H7 (cell line): ENCODE measurements around the gene CRTAC1. TPM values are rescaled to one million over a fixed set of nuclear protein-coding genes. Genes with fewer than 3 reads are reported as not detected.

Source experiments
- DNase-seq: peaks from one replicate; pipeline ENCODE4 v3.0.0; 2012
- H3K27me3 ChIP-seq: 2 replicates; pipeline ENCODE4 v1.6.0; 2011; ENCODE audit warnings: mild to moderate bottlenecking, low read length; ENCODE audit not compliant: control insufficient read depth, insufficient read depth
- H3K36me3 ChIP-seq: replicated peaks from 2 replicates; pipeline ENCODE4 v1.5.1; 2011; ENCODE audit warnings: low read length; ENCODE audit not compliant: control insufficient read depth, insufficient read depth
- H3K4me3 ChIP-seq: 2 replicates; pipeline ENCODE4 v1.5.1; 2011; ENCODE audit warnings: low read depth, mild to moderate bottlenecking, control low read depth, low read length, moderate library complexity; ENCODE audit not compliant: insufficient read depth
- total RNA-seq: library from RNA; depleted of rRNA; stranded (reverse); fragments of >200 nt; shearing (Covaris generic); gene quantifications from 2 replicates; pipeline ENCODE4 v1.2.3, GENCODE V29; 2014

The CRTAC1 gene
- total RNA-seq, 1 experiment from 2014 or later = 0.03 TPM

DNA sequence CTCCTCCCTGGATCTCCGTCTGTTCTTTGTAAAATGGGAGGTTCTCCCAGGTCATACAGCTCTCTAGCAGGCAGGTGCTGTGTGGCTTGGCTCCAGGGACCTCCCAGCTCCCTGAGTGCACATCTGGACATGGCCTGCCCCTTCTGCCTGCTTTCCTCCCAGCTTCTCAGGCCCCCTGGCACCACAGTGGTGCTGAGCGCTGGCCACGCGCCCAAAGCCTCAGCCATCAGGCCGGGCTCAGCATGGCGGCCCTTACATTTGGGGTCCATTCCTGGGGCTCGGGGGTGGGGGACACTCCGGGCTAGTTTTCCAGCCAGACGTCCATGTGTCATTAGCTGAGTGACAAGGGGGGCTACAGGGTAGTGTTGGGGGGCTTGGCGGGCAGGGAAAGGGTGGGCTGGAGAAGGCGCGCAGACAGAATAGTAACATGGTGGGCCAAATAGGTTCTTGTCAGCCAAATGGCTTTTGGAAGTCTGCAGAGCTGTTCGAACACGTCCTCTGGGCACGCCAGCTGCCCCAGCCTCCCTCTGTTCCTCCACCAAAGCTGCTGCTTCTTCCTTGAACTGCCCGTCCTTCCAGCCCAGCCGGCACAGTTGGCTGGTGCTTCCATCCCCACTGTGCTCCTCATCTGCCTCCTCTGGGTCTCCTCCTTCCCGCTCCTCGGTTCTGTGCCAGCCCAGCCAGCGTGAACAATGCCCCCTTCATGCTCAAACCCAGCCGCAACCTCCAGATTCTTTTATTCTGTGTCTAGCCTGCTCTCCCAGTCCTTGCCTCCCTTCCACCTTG is 114.9 kb downstream of the CRTAC1 start:
- H3K27me3 ChIP-seq = no peaks in the 10 kb centered on the region
- H3K36me3 ChIP-seq = no peaks in the 10 kb centered on the region
- H3K4me3 ChIP-seq = no peak overlapping the region
- no peak for DNase-seq

DNA sequence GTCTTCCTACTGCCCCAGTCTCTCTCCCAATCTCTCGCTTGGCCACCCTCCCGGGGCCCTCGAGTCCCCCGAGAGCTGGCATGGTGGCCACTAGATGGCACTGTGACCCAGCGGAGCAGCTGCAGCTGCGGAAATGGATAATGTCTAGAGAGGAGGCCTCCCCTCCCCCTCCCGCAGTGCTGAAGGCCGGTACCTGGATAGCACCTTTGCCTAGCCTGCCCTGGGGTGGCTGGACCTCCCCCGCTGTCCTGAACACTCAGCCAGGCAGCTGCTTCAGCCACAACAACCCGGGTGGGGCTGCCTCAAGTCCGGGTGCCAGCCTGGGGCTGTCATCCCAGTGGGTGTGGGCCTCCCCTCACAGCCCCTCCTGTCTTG is 115.6 kb downstream of the CRTAC1 start:
- Histone ChIP-seq H3K27me3 (no peaks in the 10 kb centered on the region), H3K4me3 (no peak overlapping the region), H3K36me3 (no peaks in the 10 kb centered on the region)
- peak; percentile 97 for DNase-seq

DNA sequence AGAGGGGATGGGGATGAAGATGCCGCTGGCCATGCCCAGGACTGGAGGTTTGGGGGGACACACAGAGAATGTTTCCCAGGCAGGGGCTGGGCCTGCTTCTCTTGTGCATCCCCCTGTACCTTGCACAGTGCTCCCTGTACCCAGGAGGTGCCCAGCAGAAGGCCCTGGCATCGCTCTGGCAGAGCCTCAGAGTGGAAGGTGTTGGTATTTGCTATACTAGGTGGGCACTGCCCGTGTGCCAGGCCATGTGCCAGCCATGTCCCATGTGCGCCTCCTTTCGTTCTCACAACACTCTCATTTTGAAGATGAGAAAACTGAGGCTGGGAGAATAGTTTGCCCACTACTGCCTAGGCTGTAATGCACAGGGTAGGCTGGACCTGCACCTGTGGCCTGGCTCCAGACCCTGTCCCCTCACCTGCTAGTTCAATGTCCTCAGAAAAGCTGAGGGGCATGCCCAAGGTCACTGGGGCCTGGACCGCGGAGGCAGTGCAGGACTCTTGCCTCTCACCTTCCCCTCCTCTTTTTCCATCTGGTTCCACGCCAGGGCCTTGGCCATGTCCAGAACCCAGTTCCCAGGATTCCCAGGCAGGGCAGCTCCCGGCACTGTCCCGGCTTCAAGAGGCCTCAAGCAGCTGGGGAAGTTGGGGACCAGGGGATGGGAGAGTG is 116.1 kb downstream of the CRTAC1 start:
- Histone ChIP-seq H3K36me3 (no peaks in the 10 kb centered on the region), H3K4me3 (no peak overlapping the region), H3K27me3 (no peaks in the 10 kb centered on the region)
- DNase-seq = no peak

DNA sequence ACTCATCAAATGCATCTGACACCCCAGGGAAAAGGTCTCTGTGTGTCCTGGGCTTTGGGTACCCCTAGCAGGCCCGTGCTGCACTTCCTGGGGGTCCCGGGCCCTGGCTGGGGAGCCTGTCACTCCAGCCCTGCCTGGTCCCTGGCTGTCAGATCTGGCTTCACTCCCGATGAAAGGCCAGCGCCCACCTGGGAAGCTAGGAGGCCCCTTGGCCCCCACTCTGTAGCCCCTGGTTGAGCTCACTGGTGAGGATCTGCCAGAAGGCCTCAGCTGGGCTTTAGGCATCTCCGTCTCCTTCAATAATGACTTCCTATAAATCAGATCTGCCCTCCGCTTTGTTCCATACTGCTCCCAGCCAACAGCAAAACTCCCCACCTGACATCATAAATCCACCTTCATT is 116.8 kb downstream of the CRTAC1 start:
- Histone ChIP-seq H3K4me3 (no peak overlapping the region), H3K27me3 (no peaks in the 10 kb centered on the region), H3K36me3 (no peaks in the 10 kb centered on the region)
- no peak for DNase-seq

DNA sequence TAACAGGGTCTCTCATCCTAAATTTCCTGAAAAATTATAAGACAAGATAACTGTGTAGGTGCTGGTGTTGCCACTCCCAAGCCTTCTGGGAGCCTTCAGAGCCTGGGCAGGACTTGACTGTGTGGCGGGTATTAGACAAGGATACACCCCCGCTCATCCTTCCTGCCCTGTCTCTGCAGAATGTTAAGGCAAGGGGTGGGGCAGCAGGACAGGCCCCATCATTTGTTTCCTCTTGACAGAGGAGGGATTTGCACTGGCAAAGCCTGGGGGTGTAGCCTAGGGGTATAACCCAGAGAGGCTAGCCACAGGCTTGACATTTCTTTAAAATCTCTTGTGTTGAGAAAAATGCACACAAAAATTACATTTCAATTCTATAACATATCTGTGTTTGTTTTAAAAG is 117.2 kb downstream of the CRTAC1 start:
- Histone ChIP-seq H3K36me3 (no peaks in the 10 kb centered on the region), H3K27me3 (no peaks in the 10 kb centered on the region), H3K4me3 (no peak overlapping the region)
- no peak for DNase-seq

DNA sequence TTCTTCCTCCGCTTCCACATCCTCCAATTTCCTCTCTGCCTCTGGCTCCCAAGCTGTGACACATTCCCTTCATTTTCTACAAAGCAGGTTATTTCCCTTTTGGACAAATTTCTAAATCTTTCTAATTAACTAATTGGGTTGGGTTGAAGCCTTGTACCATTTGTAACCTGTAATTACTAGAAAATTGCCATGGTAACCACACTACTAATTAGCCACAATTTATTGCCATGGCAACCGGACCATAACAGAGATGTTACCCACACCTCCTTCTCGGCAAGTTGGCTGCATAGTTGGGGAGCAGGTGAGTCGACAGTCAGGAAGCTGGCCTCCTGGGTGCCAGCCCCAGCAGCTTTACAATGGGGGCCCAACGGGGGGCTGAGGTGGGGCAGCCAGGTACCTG is 119.2 kb downstream of the CRTAC1 start:
- Histone ChIP-seq H3K36me3 (no peaks in the 10 kb centered on the region), H3K27me3 (no peaks in the 10 kb centered on the region), H3K4me3 (no peak overlapping the region)
- DNase-seq = no peak

DNA sequence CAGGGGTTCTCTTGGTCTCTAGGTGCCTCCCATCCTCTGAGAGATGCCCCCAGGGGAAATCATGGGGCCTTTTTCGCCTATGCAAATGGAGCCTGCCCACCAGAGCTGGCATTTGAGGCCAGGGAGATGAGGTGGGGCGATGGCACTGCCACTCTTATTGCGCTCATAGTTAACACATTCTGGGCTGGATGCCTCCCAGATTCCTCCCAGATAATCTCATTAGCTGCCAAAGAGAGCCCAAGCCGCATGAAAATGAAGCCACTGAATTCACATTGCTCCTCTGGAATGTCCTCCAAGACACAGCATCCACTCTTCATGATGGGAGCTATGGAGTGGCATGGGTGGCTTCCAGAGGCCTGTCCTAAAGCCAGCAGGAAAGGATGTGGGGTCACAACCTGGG is 119.8 kb downstream of the CRTAC1 start:
- no peaks in the 10 kb centered on the region for H3K27me3 ChIP-seq
- DNase-seq = no peak
- H3K4me3 ChIP-seq = no peak overlapping the region
- no peaks in the 10 kb centered on the region for H3K36me3 ChIP-seq

DNA sequence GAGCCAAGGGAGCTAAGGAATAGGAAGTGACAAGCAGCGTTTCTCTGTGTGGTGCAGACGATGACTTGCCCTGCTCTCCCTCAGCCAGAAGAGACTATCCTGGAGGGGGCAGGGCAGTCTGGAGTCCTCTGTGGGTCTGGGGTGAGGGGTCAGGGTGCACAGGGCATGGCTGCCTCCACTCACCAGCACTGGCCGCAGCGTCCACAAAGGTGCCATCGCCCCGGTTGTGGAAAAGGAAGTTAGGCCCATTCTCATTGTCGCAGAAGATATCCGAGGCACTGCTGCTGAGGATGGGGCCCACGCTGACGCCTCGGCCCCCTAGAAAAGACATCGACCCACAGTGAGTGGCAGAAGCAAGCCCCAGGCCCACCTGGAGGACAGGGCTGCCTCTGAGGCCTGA is 122.6 kb downstream of the CRTAC1 start:
- Histone ChIP-seq H3K36me3 (no peaks in the 10 kb centered on the region), H3K4me3 (no peak overlapping the region), H3K27me3 (no peaks in the 10 kb centered on the region)
- DNase-seq = no peak

DNA sequence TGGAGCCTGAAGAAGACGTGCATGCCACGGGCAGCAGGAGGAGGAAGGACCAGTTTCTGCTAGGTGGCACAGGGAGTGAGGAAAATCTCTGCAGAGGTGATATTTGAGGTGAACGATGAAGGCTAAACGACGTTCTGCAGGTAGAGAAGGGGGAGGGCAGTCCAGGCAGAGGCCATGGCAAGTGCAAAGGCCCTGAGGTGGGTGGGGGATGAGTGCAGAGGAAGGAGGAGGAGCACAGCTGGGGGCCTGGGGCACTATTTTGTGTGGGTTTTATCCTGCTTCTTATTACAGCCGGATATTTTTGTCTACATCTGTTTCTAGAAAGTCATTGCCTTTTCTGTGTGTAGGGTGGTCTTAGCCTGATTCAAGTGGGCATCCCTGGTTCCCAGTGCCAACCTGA is 123.2 kb downstream of the CRTAC1 start:
- Histone ChIP-seq H3K36me3 (no peaks in the 10 kb centered on the region), H3K27me3 (no peaks in the 10 kb centered on the region), H3K4me3 (no peak overlapping the region)
- no peak for DNase-seq

DNA sequence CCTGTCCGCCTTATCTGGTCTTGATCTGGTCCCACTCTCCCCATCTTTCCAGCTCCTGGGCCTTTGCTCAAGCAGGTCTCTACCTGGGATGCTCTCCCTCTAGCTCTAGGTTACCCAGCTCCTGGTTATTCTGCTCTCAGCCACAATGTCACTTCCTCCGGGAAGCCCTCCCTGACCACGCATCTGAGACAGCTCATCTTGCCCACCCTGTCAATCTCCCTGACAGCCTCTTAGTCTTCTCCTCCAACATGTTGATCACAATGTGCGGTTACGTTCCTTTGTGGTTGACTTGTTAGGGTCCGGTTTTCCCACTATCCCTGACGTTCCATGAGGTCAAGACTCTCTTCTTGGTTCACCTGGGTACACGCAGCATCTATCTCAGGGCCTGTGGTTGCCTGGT is 125.1 kb downstream of the CRTAC1 start:
- no peak for DNase-seq
- Histone ChIP-seq H3K4me3 (no peak overlapping the region), H3K27me3 (no peaks in the 10 kb centered on the region), H3K36me3 (no peaks in the 10 kb centered on the region)

DNA sequence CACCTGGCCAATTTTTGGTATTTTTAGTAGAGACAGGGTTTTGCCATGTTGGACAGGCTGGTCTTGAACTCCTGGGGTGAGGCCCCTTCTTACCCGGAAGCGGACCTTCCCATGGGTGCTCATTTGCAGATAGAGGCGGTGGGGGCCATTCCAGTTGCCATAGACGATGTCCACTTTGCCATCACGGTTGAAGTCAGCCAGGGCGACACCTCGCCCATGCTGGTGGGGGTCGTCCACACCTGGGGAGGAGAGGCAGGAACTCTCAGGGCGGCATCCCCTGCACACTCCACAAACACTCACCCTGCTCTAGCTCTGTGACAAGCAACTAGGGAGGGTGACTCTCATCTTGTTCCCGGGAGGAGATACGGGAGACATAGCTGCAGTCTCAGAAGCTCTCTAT is 125.8 kb downstream of the CRTAC1 start:
- H3K27me3 ChIP-seq = no peaks in the 10 kb centered on the region
- no peaks in the 10 kb centered on the region for H3K36me3 ChIP-seq
- no peak overlapping the region for H3K4me3 ChIP-seq
- DNase-seq = no peak

DNA sequence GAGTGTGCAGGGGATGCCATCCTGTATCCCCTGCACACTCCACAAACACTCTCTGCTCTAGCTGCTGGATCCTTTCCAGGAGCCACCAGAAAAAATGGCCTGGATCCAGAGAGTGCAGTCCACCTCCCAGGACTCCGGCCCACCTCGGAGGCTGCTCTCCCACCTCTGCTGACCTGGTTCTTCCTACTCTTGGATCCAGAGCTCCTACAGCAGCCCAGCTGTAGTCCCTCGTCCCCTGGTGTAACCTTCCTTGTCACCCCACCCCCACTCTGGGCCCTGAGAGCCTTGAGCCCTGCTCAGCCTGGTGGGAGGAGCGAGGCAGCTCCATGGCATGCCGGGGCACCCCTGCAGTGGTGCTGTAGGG is 126.4 kb downstream of the CRTAC1 start:
- no peak overlapping the region for H3K4me3 ChIP-seq

DNA sequence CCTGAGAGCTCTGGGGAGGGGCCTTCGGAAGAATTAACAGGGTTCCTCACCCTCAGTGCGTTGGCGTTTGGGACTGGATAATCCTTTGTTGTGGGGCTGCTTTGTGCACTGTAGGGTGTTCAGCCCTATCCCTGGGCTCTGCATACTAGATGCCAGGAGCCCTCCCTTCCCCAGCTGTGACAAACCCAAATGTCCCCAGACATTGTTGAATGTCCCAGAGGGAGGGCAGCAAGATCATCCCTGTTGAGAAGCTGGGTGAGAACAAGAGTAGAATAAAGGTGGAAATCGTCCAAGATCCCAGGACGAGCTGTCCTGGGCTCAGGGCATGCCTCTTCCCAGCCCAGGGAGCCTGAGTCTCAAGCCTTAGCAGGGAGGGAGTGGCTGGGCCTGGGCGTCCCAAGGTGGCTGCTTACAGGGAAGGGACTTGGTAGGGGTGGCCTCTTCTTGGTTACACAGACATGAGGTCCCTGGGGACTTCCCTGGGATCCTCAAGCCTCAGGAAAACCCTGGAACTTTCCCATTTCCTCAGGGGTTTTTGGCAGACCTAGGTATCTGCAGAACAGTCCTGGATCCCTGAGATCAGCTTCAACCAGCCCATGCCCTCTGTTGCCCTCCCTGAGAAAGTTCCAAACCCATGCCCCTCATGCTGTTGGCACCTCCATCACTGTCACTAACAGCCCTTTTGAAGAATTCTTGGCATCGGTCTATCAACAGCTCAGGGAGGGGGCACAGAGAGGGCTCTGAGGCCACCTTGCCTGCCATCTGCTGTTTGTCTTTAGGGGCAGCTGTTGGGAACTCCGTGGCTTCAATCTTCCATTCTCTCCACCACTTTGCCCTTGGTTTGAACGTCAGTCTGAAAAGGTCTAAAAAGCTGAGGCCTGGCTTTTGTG is 127.0 kb downstream of the CRTAC1 start:
- no peaks in the 10 kb centered on the region for H3K27me3 ChIP-seq
- peak; percentile 64 for DNase-seq
- H3K36me3 ChIP-seq = no peaks in the 10 kb centered on the region
- H3K4me3 ChIP-seq = no peak overlapping the region

More for the DNA sequence above, 126.4 kb downstream of the CRTAC1 start:
- DNase-seq = peak; percentile 70
- Histone ChIP-seq H3K27me3 (no peaks in the 10 kb centered on the region), H3K36me3 (no peaks in the 10 kb centered on the region)

DNA sequence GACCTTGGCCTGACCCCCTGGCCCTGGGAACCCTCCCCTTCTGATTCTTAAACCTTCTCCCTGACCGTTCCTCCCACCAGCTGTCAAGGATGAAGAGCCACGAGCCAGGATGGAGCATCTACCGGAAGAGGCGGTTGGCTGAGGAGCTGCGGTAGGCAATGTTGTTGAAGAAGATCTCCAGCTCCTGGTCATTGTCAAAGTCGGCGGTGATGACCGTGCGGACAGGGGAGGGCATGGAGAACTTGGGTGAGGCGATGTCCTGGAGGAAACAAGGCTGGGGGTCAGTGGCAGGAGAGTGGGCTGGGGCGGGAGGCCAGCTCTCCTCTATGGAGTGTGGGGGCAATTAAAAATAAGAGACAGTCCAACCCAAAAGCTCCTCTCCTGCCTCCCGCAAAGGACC is 129.0 kb downstream of the CRTAC1 start:
- H3K4me3 ChIP-seq = no peak overlapping the region
- H3K27me3 ChIP-seq = no peaks in the 10 kb centered on the region
- DNase-seq = no peak
- no peaks in the 10 kb centered on the region for H3K36me3 ChIP-seq

DNA sequence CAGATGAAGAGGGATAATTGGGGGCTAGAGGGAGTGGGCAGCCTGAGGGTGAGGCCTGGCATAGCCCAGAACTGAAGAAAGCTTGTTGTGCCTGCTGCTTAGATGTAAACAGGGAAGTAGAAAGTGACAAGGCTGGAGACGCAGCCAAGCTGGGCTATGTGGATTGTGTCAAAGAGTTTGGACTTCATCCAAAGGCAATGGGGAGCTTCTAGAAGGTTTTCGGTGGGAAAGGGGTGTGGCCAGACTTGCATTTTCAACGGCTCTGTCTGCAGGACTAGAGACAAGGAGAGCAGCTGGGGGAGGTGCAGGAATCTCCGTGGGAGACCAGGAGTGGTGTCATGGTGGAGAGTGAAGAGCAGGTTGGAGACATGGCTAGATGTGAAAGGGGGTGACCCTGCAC is 132.0 kb downstream of the CRTAC1 start:
- H3K36me3 ChIP-seq = no peaks in the 10 kb centered on the region
- no peaks in the 10 kb centered on the region for H3K27me3 ChIP-seq
- no peak for DNase-seq
- no peak overlapping the region for H3K4me3 ChIP-seq
